Stimulated activated memory B cell treated with anti-CD40 and anti-IgM and Interleukin-4, amounts not matched to agents 10 μg/mL and 1 μg/mL and 100 μg/mL, for 72 hours (primary cell): ENCODE data around the gene RBKS.

Experiments used
- ATAC-seq: fragments of 150-1000 bp; cut with Tn5 transposase; 2 replicates; pipeline ENCODE4 v1.10.0; 2021
- H3K27ac Mint-ChIP-seq: one replicate; pipeline ENCODE4 v1.8.0; 2022; ENCODE audit warnings: mild to moderate bottlenecking, mixed read lengths
- H3K27me3 Mint-ChIP-seq: one replicate; pipeline ENCODE4 v1.8.0; 2022; ENCODE audit warnings: mixed read lengths
- H3K36me3 Mint-ChIP-seq: one replicate; pipeline ENCODE4 v1.8.0; 2022; ENCODE audit warnings: mixed read lengths
- H3K4me1 Mint-ChIP-seq: one replicate; pipeline ENCODE4 v1.8.0; 2022; ENCODE audit warnings: mixed read lengths
- H3K4me3 Mint-ChIP-seq: one replicate; pipeline ENCODE4 v1.8.0; 2022; ENCODE audit warnings: mild to moderate bottlenecking, moderate library complexity, mixed read lengths
- H3K9me3 Mint-ChIP-seq: one replicate; pipeline ENCODE4 v1.8.0; 2022; ENCODE audit warnings: mixed read lengths

Gene RBKS

GRCh38 chr2:27839022-27839618 lies 51.1 kb downstream of the RBKS start:
- Mint-ChIP-seq H3K4me3 (no peak overlapping the region), H3K27ac (no peak overlapping the region), H3K36me3 (peaks cover 5% of the 10 kb centered on the region), H3K27me3 (no peaks in the 10 kb centered on the region), H3K9me3 (no peaks in the 10 kb centered on the region), H3K4me1 (no peaks in the 10 kb centered on the region)
- no peak for ATAC-seq

GRCh38 chr2:27838502-27838901 lies 51.7 kb downstream of the RBKS start:
- no peak for ATAC-seq
- peaks cover 5% of the 10 kb centered on the region for H3K36me3 Mint-ChIP-seq

GRCh38 chr2:27833931-27834330 lies 56.3 kb downstream of the RBKS start:
- no peak for ATAC-seq
- H3K4me3 Mint-ChIP-seq, result no peak overlapping the region
- peaks cover 27% of the 10 kb centered on the region for H3K36me3 Mint-ChIP-seq
- H3K27ac Mint-ChIP-seq, result no peak overlapping the region
- no peaks in the 10 kb centered on the region for H3K4me1 Mint-ChIP-seq
- no peaks in the 10 kb centered on the region for H3K9me3 Mint-ChIP-seq
- H3K27me3 Mint-ChIP-seq, result no peaks in the 10 kb centered on the region

More at GRCh38 chr2:27838502-27838901, 51.7 kb downstream of the RBKS start:
- no peaks in the 10 kb centered on the region for H3K27me3 Mint-ChIP-seq
- H3K4me3 Mint-ChIP-seq, result no peak overlapping the region
- no peak overlapping the region for H3K27ac Mint-ChIP-seq
- H3K4me1 Mint-ChIP-seq, result no peaks in the 10 kb centered on the region
- no peaks in the 10 kb centered on the region for H3K9me3 Mint-ChIP-seq

GRCh38 chr2:27832396-27832795 lies 57.8 kb downstream of the RBKS start:
- H3K27me3 Mint-ChIP-seq, result no peaks in the 10 kb centered on the region
- H3K4me3 Mint-ChIP-seq, result no peak overlapping the region
- H3K9me3 Mint-ChIP-seq, result no peaks in the 10 kb centered on the region
- no peaks in the 10 kb centered on the region for H3K4me1 Mint-ChIP-seq
- H3K27ac Mint-ChIP-seq, result no peak overlapping the region
- ATAC-seq, result no peak
- H3K36me3 Mint-ChIP-seq, result peaks cover 33% of the 10 kb centered on the region

GRCh38 chr2:27831279-27832050 lies 58.7 kb downstream of the RBKS start:
- Mint-ChIP-seq H3K9me3 (no peaks in the 10 kb centered on the region), H3K36me3 (peaks cover 41% of the 10 kb centered on the region), H3K4me1 (no peaks in the 10 kb centered on the region), H3K4me3 (no peak overlapping the region), H3K27me3 (no peaks in the 10 kb centered on the region), H3K27ac (no peak overlapping the region)
- ATAC-seq, result no peak

- ATAC-seq, result no peak
- H3K4me1 Mint-ChIP-seq, result no peaks in the 10 kb centered on the region
- no peak overlapping the region for H3K4me3 Mint-ChIP-seq
- peaks cover 43% of the 10 kb centered on the region for H3K36me3 Mint-ChIP-seq
- no peaks in the 10 kb centered on the region for H3K27me3 Mint-ChIP-seq
- no peak overlapping the region for H3K27ac Mint-ChIP-seq
- H3K9me3 Mint-ChIP-seq, result no peaks in the 10 kb centered on the region
Measured at GRCh38 chr2:27830656-27831055, 59.5 kb downstream of the RBKS start.

GRCh38 chr2:27829791-27830190 lies 60.4 kb downstream of the RBKS start:
- H3K9me3 Mint-ChIP-seq, result no peaks in the 10 kb centered on the region
- no peak overlapping the region for H3K27ac Mint-ChIP-seq
- no peaks in the 10 kb centered on the region for H3K27me3 Mint-ChIP-seq
- no peaks in the 10 kb centered on the region for H3K4me1 Mint-ChIP-seq
- no peak overlapping the region for H3K4me3 Mint-ChIP-seq
- peaks cover 43% of the 10 kb centered on the region for H3K36me3 Mint-ChIP-seq
- no peak for ATAC-seq

GRCh38 chr2:27828305-27828704 lies 61.9 kb downstream of the RBKS start:
- Mint-ChIP-seq H3K4me1 (no peaks in the 10 kb centered on the region), H3K9me3 (peaks cover 7% of the 10 kb centered on the region), H3K27ac (no peak overlapping the region), H3K4me3 (no peak overlapping the region), H3K36me3 (peaks cover 55% of the 10 kb centered on the region), H3K27me3 (no peaks in the 10 kb centered on the region)
- no peak for ATAC-seq

- H3K27ac Mint-ChIP-seq, result no peak overlapping the region
Measured at GRCh38 chr2:27824401-27824800, 65.8 kb downstream of the RBKS start.

GRCh38 chr2:27823569-27823968 lies 66.6 kb downstream of the RBKS start:
- no peak overlapping the region for H3K4me3 Mint-ChIP-seq
- H3K36me3 Mint-ChIP-seq, result peaks cover 32% of the 10 kb centered on the region
- no peak overlapping the region for H3K27ac Mint-ChIP-seq
- H3K27me3 Mint-ChIP-seq, result no peaks in the 10 kb centered on the region
- no peaks in the 10 kb centered on the region for H3K4me1 Mint-ChIP-seq
- peaks cover 7% of the 10 kb centered on the region for H3K9me3 Mint-ChIP-seq
- no peak for ATAC-seq

More at GRCh38 chr2:27824401-27824800, 65.8 kb downstream of the RBKS start:
- Mint-ChIP-seq H3K9me3 (peaks cover 7% of the 10 kb centered on the region), H3K4me1 (no peaks in the 10 kb centered on the region), H3K4me3 (no peak overlapping the region), H3K36me3 (peaks cover 29% of the 10 kb centered on the region), H3K27me3 (no peaks in the 10 kb centered on the region)
- ATAC-seq, result no peak

GRCh38 chr2:27823135-27823534 lies 67.1 kb downstream of the RBKS start:
- ATAC-seq, result no peak
- peaks cover 7% of the 10 kb centered on the region for H3K9me3 Mint-ChIP-seq
- H3K27ac Mint-ChIP-seq, result no peak overlapping the region
- H3K36me3 Mint-ChIP-seq, result peaks cover 32% of the 10 kb centered on the region
- H3K4me3 Mint-ChIP-seq, result no peak overlapping the region
- H3K4me1 Mint-ChIP-seq, result no peaks in the 10 kb centered on the region
- no peaks in the 10 kb centered on the region for H3K27me3 Mint-ChIP-seq

- Mint-ChIP-seq H3K4me1 (no peaks in the 10 kb centered on the region), H3K27me3 (no peaks in the 10 kb centered on the region), H3K4me3 (no peak overlapping the region), H3K27ac (no peak overlapping the region), H3K36me3 (peaks cover 23% of the 10 kb centered on the region), H3K9me3 (peaks cover 7% of the 10 kb centered on the region)
- ATAC-seq, result no peak
Measured at GRCh38 chr2:27822049-27822448, 68.1 kb downstream of the RBKS start.

GRCh38 chr2:27815860-27816438 lies 74.2 kb downstream of the RBKS start:
- Mint-ChIP-seq H3K27ac (no peak overlapping the region), H3K4me1 (no peaks in the 10 kb centered on the region)
- ATAC-seq, result no peak

GRCh38 chr2:27814758-27815157 lies 75.4 kb downstream of the RBKS start:
- Mint-ChIP-seq H3K27me3 (no peaks in the 10 kb centered on the region), H3K27ac (no peak overlapping the region), H3K36me3 (peaks cover 10% of the 10 kb centered on the region), H3K9me3 (no peaks in the 10 kb centered on the region), H3K4me1 (no peaks in the 10 kb centered on the region), H3K4me3 (no peak overlapping the region)
- ATAC-seq, result no peak

More at GRCh38 chr2:27815860-27816438, 74.2 kb downstream of the RBKS start:
- Mint-ChIP-seq H3K36me3 (peaks cover 10% of the 10 kb centered on the region), H3K27me3 (no peaks in the 10 kb centered on the region), H3K4me3 (no peak overlapping the region), H3K9me3 (no peaks in the 10 kb centered on the region)

GRCh38 chr2:27811768-27812167 lies 78.4 kb downstream of the RBKS start:
- peaks cover 5% of the 10 kb centered on the region for H3K36me3 Mint-ChIP-seq
- H3K4me3 Mint-ChIP-seq, result no peak overlapping the region
- no peak for ATAC-seq
- no peaks in the 10 kb centered on the region for H3K4me1 Mint-ChIP-seq
- H3K27ac Mint-ChIP-seq, result no peak overlapping the region
- H3K9me3 Mint-ChIP-seq, result no peaks in the 10 kb centered on the region
- no peaks in the 10 kb centered on the region for H3K27me3 Mint-ChIP-seq

- Mint-ChIP-seq H3K36me3 (peaks cover 5% of the 10 kb centered on the region), H3K4me1 (no peaks in the 10 kb centered on the region), H3K27me3 (no peaks in the 10 kb centered on the region), H3K27ac (no peak overlapping the region), H3K9me3 (no peaks in the 10 kb centered on the region), H3K4me3 (no peak overlapping the region)
- ATAC-seq, result no peak
Measured at GRCh38 chr2:27810455-27810854, 79.7 kb downstream of the RBKS start.
